GM19023 (cell line): ENCODE measurements around the gene PPP1R2B.
"Not testable (repeated sequence)": the region's sequence is repeated elsewhere in the genome, so short reads cannot be mapped to it uniquely, and the experiment has no call there.

Experiments
- ATAC-seq: cut with Tn5 transposase; IDR thresholded peaks from one replicate; pipeline ENCODE4 v1.9.1; 2021; ENCODE audit warnings: mild to moderate bottlenecking, moderate library complexity; ENCODE audit not compliant: unreplicated experiment

The PPP1R2B gene

GRCh38 chr5:156850206-156850751 is at the start of gene PPP1R2B:
Gene PPP1R2B, plus strand, starts transcription at chr5:156850295. Its CDS starts 268 bp downstream, at chr5:156850563.
- no peak for ATAC-seq

GRCh38 chr5:156800929-156801328 is 49.2 kb upstream of the PPP1R2B start:
- ATAC-seq = no peak

- ATAC-seq = no peak
Observed at GRCh38 chr5:156802501-156802900, 47.6 kb upstream of the PPP1R2B start.

GRCh38 chr5:156803404-156803803 is 46.7 kb upstream of the PPP1R2B start:
- ATAC-seq = no peak

GRCh38 chr5:156812959-156813358 is 37.1 kb upstream of the PPP1R2B start:
- ATAC-seq = no peak

- no peak for ATAC-seq
Observed at GRCh38 chr5:156815988-156816599, 34.0 kb upstream of the PPP1R2B start.

GRCh38 chr5:156819537-156819936 is 30.6 kb upstream of the PPP1R2B start:
- no peak for ATAC-seq

- ATAC-seq = no peak
Observed at GRCh38 chr5:156819967-156820581, 30.0 kb upstream of the PPP1R2B start.

GRCh38 chr5:156824241-156824640 is 25.9 kb upstream of the PPP1R2B start:
- ATAC-seq = no peak

- ATAC-seq = no peak
Observed at GRCh38 chr5:156824800-156825199, 25.3 kb upstream of the PPP1R2B start.

- ATAC-seq = no peak
Observed at GRCh38 chr5:156825688-156826087, 24.4 kb upstream of the PPP1R2B start.

GRCh38 chr5:156826150-156826549 is 23.9 kb upstream of the PPP1R2B start:
- ATAC-seq = no peak

GRCh38 chr5:156834916-156835315 is 15.2 kb upstream of the PPP1R2B start:
- ATAC-seq = no peak

- ATAC-seq = no peak
Observed at GRCh38 chr5:156835905-156836304, 14.2 kb upstream of the PPP1R2B start.

GRCh38 chr5:156836846-156837245 is 13.2 kb upstream of the PPP1R2B start:
- no peak for ATAC-seq

- no peak for ATAC-seq
Observed at GRCh38 chr5:156838961-156839360, 11.1 kb upstream of the PPP1R2B start.

- no peak for ATAC-seq
Observed at GRCh38 chr5:156841737-156842136, 8.4 kb upstream of the PPP1R2B start.

- no peak for ATAC-seq
Observed at GRCh38 chr5:156846914-156847313, 3.2 kb upstream of the PPP1R2B start.

- not testable (repeated sequence) for ATAC-seq
Observed at GRCh38 chr5:156848447-156848846, 1.6 kb upstream of the PPP1R2B start.

- no peak for ATAC-seq
Observed at GRCh38 chr5:156851880-156852279, 1.8 kb downstream of the PPP1R2B start.

GRCh38 chr5:156853055-156853454 is 3.0 kb downstream of the PPP1R2B start:
- ATAC-seq = not testable (repeated sequence)

- ATAC-seq = no peak
Observed at GRCh38 chr5:156865427-156865826, 15.3 kb downstream of the PPP1R2B start.

GRCh38 chr5:156870498-156870839 is 20.4 kb downstream of the PPP1R2B start:
- ATAC-seq = no peak
